GM12864 (cell line): Measurements from ENCODE around the gene TFPI2.
"Not testable (repeated sequence)": the region's sequence is repeated elsewhere in the genome, so short reads cannot be mapped to it uniquely, and the experiment has no call there.

ENCODE experiments used
- DNase-seq: peaks from one replicate; pipeline ENCODE4 v3.0.0-alpha.2; 2011; ENCODE audit warnings: low read depth
- H3K4me3 ChIP-seq: 2 replicates; pipeline ENCODE4 v1.5.1; 2011; ENCODE audit warnings: mild to moderate bottlenecking, low read depth, low read length, control low read depth
- TF ChIP-seq, protein P1 (sequence below): IDR thresholded peaks from 2 replicates; pipeline ENCODE4 v1.5.1; 2011; ENCODE audit warnings: low read depth, mild to moderate bottlenecking, moderate library complexity, low read length, control low read depth, inconsistent platforms; ENCODE audit errors: missing control alignments

TFPI2 gene

DNA sequence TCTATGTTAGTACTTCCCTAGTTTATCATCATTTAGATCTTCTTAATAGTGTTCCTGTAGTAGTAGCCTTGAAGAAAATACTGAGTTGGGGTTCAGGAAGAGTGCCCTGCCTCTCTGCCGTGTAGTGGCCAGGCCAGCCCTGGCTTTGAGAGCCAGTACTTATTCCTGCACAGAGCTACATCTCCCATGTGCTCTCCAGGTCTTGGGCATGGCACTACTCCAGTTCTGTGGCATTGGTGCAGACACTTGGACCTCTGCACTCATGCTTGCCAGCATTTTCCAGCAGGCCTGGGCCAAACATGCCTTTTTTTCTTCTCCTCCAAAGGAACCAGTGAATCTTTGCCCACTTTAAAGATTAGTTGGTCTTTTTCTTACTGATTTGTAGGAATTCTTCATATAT is 36.2 kb upstream of the TFPI2 start:
- TF ChIP-seq, protein P1, sequence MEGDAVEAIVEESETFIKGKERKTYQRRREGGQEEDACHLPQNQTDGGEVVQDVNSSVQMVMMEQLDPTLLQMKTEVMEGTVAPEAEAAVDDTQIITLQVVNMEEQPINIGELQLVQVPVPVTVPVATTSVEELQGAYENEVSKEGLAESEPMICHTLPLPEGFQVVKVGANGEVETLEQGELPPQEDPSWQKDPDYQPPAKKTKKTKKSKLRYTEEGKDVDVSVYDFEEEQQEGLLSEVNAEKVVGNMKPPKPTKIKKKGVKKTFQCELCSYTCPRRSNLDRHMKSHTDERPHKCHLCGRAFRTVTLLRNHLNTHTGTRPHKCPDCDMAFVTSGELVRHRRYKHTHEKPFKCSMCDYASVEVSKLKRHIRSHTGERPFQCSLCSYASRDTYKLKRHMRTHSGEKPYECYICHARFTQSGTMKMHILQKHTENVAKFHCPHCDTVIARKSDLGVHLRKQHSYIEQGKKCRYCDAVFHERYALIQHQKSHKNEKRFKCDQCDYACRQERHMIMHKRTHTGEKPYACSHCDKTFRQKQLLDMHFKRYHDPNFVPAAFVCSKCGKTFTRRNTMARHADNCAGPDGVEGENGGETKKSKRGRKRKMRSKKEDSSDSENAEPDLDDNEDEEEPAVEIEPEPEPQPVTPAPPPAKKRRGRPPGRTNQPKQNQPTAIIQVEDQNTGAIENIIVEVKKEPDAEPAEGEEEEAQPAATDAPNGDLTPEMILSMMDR = no peak
- DNase-seq = no peak
- H3K4me3 ChIP-seq = no peak overlapping the region

DNA sequence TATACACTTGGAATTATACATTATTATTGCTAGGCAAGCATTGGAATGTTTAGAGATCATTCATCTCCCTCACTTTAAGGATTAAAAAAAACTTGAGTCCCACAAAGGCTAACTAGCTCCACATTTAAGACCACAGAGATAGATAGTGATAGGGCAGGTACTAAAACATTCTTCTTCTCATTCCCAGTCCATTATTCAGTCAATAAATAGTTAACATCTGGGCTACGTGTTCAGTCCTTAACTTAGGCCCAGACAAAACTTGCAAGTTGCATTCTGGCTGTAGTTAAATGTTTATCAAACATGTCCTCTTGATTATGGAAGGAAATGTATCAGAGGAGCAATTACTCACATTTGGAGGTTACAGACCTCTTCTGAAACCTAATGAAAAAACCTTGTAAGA is 33.4 kb upstream of the TFPI2 start:
- TF ChIP-seq, protein P1 = no peak
- no peak for DNase-seq
- no peak overlapping the region for H3K4me3 ChIP-seq

DNA sequence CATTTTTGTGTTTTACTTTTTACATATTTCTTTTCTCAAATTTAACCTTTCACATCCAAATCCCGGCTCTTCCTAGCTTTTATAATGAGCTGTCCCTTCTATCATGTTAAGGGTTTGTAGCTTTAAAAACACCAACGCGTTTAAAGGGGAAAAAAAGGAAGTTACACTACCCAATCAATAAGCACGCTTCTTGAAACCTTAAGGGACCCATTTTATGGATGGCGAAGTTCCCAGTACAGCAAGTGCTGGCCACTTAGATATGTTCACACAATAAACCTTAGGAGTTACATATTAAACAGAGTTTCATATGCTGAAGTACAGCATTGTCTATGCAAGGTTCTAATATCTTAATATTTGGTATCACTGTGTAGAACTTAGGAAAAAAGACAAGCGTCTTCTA is 32.7 kb upstream of the TFPI2 start:
- TF ChIP-seq, protein P1 = no peak
- H3K4me3 ChIP-seq = no peak overlapping the region
- no peak for DNase-seq

DNA sequence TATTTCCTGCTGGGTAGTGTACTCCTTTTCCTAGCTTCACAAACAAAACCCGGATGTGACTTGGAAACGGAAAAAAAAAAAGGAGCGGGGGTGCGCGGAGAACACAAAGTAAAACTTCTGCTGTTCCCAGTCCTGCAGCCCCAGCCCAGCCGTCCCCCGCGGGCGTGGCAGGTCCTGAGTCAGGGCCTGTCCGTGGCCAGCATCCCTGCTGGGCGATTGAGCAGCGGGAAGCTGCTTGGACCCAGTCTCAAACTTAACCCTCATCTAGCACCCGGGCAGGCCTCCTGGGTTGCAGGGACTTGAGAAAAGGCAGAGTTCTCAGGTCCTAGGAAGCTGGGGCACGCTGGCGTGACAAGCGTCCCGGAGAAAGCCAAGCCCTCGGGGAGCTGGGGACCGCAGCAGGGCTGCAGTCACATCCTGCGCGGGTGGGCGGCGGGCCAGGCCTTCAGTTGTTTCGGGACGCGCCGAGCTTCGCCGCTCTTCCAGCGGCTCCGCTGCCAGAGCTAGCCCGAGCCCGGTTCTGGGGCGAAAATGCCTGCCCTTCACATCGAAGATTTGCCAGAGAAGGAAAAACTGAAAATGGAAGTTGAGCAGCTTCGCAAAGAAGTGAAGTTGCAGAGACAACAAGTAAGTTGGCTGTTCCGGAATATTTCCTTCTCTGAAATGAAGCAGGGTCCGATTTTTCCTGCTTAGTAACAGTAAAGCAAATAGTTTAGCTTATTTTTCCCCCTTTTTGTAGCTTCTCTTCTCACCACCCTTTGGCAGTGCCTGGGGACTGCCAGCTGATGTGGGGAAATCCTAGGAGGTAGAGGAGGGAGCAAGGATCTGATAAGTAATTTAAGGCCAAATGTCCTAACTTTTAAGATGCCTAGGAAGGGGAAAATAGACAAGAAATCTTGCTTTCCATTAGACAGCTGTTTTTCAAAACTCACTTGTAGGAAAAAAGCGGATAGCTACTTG is 31.3 kb upstream of the TFPI2 start, which contains the start of gene GNG11:
GNG11 (plus strand) TSS at position 129 of the 960 bp plus-strand sequence; CDS start at position 532, 403 bp downstream.
- peak within 1 kb of the TSS; percentile 53 for H3K4me3 ChIP-seq
- TF ChIP-seq, protein P1 = no peak
- DNase-seq = no peak

DNA sequence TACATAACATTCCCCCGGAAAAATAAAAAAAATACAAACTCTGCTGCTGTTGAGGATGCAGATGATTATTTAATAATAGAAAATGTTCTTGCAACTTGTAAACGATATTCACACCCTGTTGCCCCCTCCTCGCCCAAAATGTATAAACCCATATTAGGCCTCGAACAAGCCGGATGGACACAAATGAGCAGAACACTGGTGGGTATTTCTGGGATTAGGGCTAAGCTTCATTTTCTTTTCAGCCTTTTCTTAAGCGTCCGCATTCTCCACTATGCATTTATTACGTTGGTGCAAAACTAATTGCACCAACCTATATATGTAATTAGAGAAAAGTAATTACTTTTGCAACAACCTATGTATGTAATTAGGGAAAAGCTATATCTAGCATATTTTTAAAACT is 30.6 kb upstream of the TFPI2 start:
- TF ChIP-seq, protein P1 = no peak
- H3K4me3 ChIP-seq = no peak overlapping the region; the same call in 1 of the 2 replicates
- DNase-seq = no peak

DNA sequence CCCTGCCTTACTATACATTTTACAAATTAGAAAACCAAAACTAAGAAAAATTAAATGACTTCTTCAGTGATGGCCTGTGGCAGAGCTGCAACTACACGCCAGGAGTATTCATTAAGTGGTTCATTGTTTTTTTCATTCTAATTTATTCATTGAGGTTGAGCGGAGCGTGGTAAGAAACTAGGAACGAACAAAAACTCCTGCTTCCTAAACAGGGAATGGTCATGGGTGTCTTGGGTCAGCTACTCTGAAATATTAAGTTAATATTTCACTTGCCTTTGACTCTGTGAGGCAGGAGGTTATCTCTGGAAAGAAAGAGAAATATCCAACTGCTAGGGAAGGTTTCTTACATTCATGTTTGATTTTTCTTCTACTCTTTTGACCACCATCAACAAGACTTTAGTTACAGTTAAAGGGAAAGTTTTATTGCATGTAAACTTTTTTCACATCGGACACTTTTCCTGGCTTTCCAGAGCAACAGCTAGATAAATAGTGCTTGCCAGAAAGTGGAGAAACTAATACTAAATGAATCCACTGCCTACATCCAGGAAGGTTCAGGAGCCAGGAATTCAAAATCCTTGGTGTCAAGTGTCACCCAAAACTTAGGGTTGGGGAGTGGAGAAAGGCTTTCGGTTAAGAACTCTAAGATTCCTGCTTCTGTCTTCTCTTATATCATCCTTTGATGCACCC is 30.1 kb upstream of the TFPI2 start:
- no peak for DNase-seq
- no peak overlapping the region for H3K4me3 ChIP-seq
- TF ChIP-seq, protein P1 = no peak

DNA sequence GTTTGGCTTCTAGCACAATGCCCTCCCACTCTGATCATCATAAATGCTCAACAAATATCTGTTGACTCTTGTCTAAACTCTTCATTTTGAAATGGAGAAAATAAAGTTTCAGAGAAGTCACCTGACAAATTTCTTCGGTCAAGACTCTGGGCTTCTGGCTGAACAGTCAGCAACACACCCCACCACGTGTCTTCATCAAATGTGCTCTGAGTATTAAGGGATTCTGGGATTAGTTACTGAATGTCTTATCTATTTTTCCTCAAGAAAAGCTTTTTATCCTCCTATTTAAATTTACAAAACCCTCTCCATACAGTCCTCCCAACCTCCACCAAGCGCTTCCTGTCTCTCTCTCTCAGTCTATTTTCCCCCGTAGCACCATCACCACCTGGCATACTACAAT is 25.8 kb upstream of the TFPI2 start:
- not testable (repeated sequence) for H3K4me3 ChIP-seq, DNase-seq

DNA sequence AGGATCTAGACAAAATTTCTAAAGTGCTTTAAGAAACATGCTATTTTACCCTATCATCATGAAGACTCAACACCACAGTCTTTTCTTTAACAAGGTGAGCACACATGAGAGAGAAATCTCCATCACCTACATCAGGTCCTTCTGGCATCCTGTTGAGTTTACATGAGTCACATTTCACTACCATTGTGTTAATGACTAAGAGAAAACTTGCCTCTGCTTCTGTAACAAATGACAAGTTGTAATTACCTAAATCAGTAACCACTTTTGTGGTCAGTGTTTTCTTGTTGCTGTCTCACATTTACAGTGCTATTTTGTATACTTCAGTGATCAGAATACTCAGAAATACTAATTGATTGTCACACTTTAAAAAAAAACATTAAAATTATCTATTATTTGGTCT is 25.3 kb upstream of the TFPI2 start:
- not testable (repeated sequence) for DNase-seq, H3K4me3 ChIP-seq

DNA sequence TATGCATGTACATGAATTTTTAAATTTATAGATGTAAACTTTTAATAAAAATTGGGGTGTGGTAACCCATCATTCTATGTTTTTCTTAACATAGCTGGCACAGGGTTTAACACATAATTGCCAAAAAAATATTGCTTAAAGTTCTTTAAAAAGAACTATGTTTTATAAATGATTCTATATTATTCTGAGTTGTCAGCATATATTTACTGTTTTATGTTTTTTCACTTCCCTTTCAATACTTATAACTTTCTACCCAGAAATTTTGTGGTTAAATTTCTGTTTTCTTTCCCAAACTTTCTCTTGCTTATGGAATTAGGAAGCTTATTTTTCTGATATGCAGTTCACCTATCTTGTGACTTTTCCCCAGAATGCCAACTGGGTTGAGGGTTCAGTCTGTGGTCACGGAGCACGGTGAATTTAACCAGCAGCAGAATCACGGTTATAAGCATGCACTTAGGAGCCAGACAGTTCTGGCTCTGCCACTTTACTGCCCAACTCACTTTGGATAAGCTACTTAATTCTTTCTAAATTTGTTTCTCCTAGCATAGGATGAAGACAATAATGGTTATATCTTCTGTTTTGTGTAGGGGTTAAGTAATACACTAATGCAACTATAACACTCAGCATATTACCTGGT is 24.8 kb upstream of the TFPI2 start:
- DNase-seq, H3K4me3 ChIP-seq: not testable (repeated sequence)
